Fibroblast of peridontal ligament (primary cell): ENCODE data around the gene IL1RAPL1.
"Not testable (repeated sequence)": the region's sequence is repeated elsewhere in the genome, so short reads cannot be mapped to it uniquely, and the experiment has no call there.

Experiments used
- DNase-seq: peaks from one replicate; pipeline ENCODE4 v3.0.0-alpha.2; 2010; ENCODE audit errors: extremely low read depth

IL1RAPL1 gene

GRCh38 chrX:29257521-29257920 is 670.3 kb downstream of the IL1RAPL1 start:
- peak; percentile 52 for DNase-seq

GRCh38 chrX:29269390-29269789 is 682.1 kb downstream of the IL1RAPL1 start:
- DNase-seq = no peak

GRCh38 chrX:29274517-29274916 is 687.3 kb downstream of the IL1RAPL1 start:
- DNase-seq = no peak

- DNase-seq = no peak
These were observed 688.7 kb downstream of the IL1RAPL1 start for GRCh38 chrX:29275928-29276327.

- DNase-seq = no peak
These were observed 694.0 kb downstream of the IL1RAPL1 start for GRCh38 chrX:29281078-29281742.

GRCh38 chrX:29285664-29286063 is 698.4 kb downstream of the IL1RAPL1 start:
- no peak for DNase-seq

- DNase-seq = peak; percentile 45
These were observed 708.9 kb downstream of the IL1RAPL1 start for GRCh38 chrX:29295987-29296680.

- DNase-seq = peak; percentile 59
These were observed 710.0 kb downstream of the IL1RAPL1 start for GRCh38 chrX:29297171-29297800.

GRCh38 chrX:29299684-29300083 is 712.4 kb downstream of the IL1RAPL1 start:
- DNase-seq = no peak

GRCh38 chrX:29308726-29309125 is 721.5 kb downstream of the IL1RAPL1 start:
- no peak for DNase-seq

- DNase-seq = no peak
These were observed 728.7 kb downstream of the IL1RAPL1 start for GRCh38 chrX:29315931-29316330.

GRCh38 chrX:29318012-29318411 is 730.8 kb downstream of the IL1RAPL1 start:
- peak; percentile 79 for DNase-seq

- not testable (repeated sequence) for DNase-seq
These were observed 745.2 kb downstream of the IL1RAPL1 start for GRCh38 chrX:29332429-29332828.

GRCh38 chrX:29333091-29333490 is 745.8 kb downstream of the IL1RAPL1 start:
- DNase-seq = not testable (repeated sequence)

- DNase-seq = no peak
These were observed 761.0 kb downstream of the IL1RAPL1 start for GRCh38 chrX:29348288-29348687.

GRCh38 chrX:29359276-29359675 is 772.0 kb downstream of the IL1RAPL1 start:
- DNase-seq = no peak

- not testable (repeated sequence) for DNase-seq
These were observed 787.5 kb downstream of the IL1RAPL1 start for GRCh38 chrX:29374765-29375164.

GRCh38 chrX:29376584-29376983 is 789.3 kb downstream of the IL1RAPL1 start:
- no peak for DNase-seq

GRCh38 chrX:29382811-29383210 is 795.6 kb downstream of the IL1RAPL1 start:
- no peak for DNase-seq

- DNase-seq = no peak
These were observed 801.3 kb downstream of the IL1RAPL1 start for GRCh38 chrX:29388509-29388908.

- DNase-seq = peak; percentile 67
These were observed 810.3 kb downstream of the IL1RAPL1 start for GRCh38 chrX:29397506-29397905.

- DNase-seq = no peak
These were observed 820.1 kb downstream of the IL1RAPL1 start for GRCh38 chrX:29407357-29407756.
